OCI-LY3 (cell line): ENCODE results near the gene ZNF740.
"Not testable (repeated sequence)": the region's sequence is repeated elsewhere in the genome, so short reads cannot be mapped to it uniquely, and the experiment has no call there.

ENCODE experiments used
- H2AFZ ChIP-seq: fragments of 200-600, 300-600 bp; shearing (Covaris generic); 2 replicates; pipeline ENCODE4 v1.6.0; 2014; ENCODE audit warnings: antibody characterized with exemption, low read depth, low read length
- H3K27ac ChIP-seq: fragments of 200-600, 300-600 bp; sonication (generic); 2 replicates; pipeline ENCODE4 v1.5.1; 2014; ENCODE audit warnings: mild to moderate bottlenecking, low read length, moderate library complexity, mixed read lengths
- H3K27me3 ChIP-seq: fragments of 200-600, 300-600 bp; sonication (generic); 2 replicates; pipeline ENCODE4 v1.6.1; 2014; ENCODE audit warnings: low read depth, low read length, mixed read lengths
- H3K36me3 ChIP-seq: fragments of 200-600, 300-600 bp; sonication (generic); replicated peaks from 2 replicates; pipeline ENCODE3; 2014; ENCODE audit warnings: low read depth, low read length, mixed read lengths
- H3K4me1 ChIP-seq: fragments of 300-600, 200-600 bp; sonication (generic); 2 replicates; pipeline ENCODE4 v1.6.1; 2014; ENCODE audit warnings: low read length, mixed read lengths
- H3K4me2 ChIP-seq: fragments of 200-600, 300-600 bp; sonication (generic); 2 replicates; pipeline ENCODE4 v1.6.1; 2014; ENCODE audit warnings: low read length, mixed read lengths
- H3K4me3 ChIP-seq: fragments of 300-600, 200-600 bp; sonication (generic); 2 replicates; pipeline ENCODE4 v1.5.1; 2014; ENCODE audit warnings: antibody characterized with exemption, mild to moderate bottlenecking, low read length, moderate library complexity
- H3K79me2 ChIP-seq: fragments of 300-600, 200-600 bp; shearing (Covaris generic); 2 replicates; pipeline ENCODE4 v1.6.1; 2014; ENCODE audit warnings: mild to moderate bottlenecking, low read length, mixed read lengths
- H3K9ac ChIP-seq: fragments of 300-600, 200-600 bp; shearing (Covaris generic); 2 replicates; pipeline ENCODE4 v1.6.0; 2014; ENCODE audit warnings: mild to moderate bottlenecking, low read length, moderate library complexity
- H3K9me3 ChIP-seq: fragments of 200-600, 300-600 bp; shearing (Covaris generic); 2 replicates; pipeline ENCODE4 v1.6.1; 2014; ENCODE audit warnings: low read length, mixed read lengths; ENCODE audit not compliant: insufficient read depth
- H4K20me1 ChIP-seq: fragments of 200-600, 300-600 bp; sonication (generic); 2 replicates; pipeline ENCODE4 v1.6.1; 2016; ENCODE audit warnings: low read length, mixed read lengths; ENCODE audit not compliant: insufficient read depth
- CTCF ChIP-seq: fragments of 200-600, 300-600 bp; sonication (generic); IDR thresholded peaks from 2 replicates; pipeline ENCODE4 v1.5.1; 2014; ENCODE audit warnings: antibody characterized with exemption, low read length, low read depth
- EZH2phosphoT487 ChIP-seq: fragments of 200-600 bp; shearing (Covaris generic); IDR thresholded peaks from 2 replicates; pipeline ENCODE4 v1.6.1; 2018; ENCODE audit warnings: antibody characterized with exemption, mixed run types, low read depth

The ZNF740 gene

GRCh38 chr12:53161119-53161911 is 19.2 kb upstream of the ZNF740 start:
- Histone ChIP-seq H3K9me3 (no peaks in the 10 kb centered on the region), H3K79me2 (no peaks in the 10 kb centered on the region), H3K36me3 (no peaks in the 10 kb centered on the region), H3K4me2 (no peak overlapping the region), H3K4me3 (no peak overlapping the region), H4K20me1 (no peaks in the 10 kb centered on the region), H3K9ac (no peak overlapping the region), H3K4me1 (peaks cover 9% of the 10 kb centered on the region; the same call in 1 of the 2 replicates), H2AFZ (no peak overlapping the region), H3K27ac (no peak overlapping the region), H3K27me3 (no peaks in the 10 kb centered on the region)
- TF ChIP-seq CTCF = no peak
- TF ChIP-seq EZH2phosphoT487 = no peak

GRCh38 chr12:53163008-53163407 is 17.5 kb upstream of the ZNF740 start:
- H3K4me1 ChIP-seq, H3K4me3 ChIP-seq, H3K4me2 ChIP-seq, H3K27ac ChIP-seq, H3K9ac ChIP-seq, H2AFZ ChIP-seq, H3K27me3 ChIP-seq, H3K9me3 ChIP-seq, H3K79me2 ChIP-seq, H4K20me1 ChIP-seq, H3K36me3 ChIP-seq: not testable (repeated sequence)

- no peak overlapping the region for H3K4me2 ChIP-seq
- no peaks in the 10 kb centered on the region for H3K27me3 ChIP-seq
- H3K36me3 ChIP-seq = no peaks in the 10 kb centered on the region
- H3K9ac ChIP-seq = no peak overlapping the region
- no peaks in the 10 kb centered on the region for H4K20me1 ChIP-seq
- no peak overlapping the region for H3K27ac ChIP-seq
- H3K79me2 ChIP-seq = no peaks in the 10 kb centered on the region
- no peak for TF ChIP-seq CTCF
- no peak for TF ChIP-seq EZH2phosphoT487
- H3K4me3 ChIP-seq = no peak overlapping the region
- H3K9me3 ChIP-seq = no peaks in the 10 kb centered on the region
- no peak overlapping the region for H2AFZ ChIP-seq
- no peaks in the 10 kb centered on the region for H3K4me1 ChIP-seq
These were observed 13.7 kb upstream of the ZNF740 start for GRCh38 chr12:53166837-53167236.

GRCh38 chr12:53169644-53170043 is 10.9 kb upstream of the ZNF740 start:
- Histone ChIP-seq H3K27ac (no peak overlapping the region), H4K20me1 (no peaks in the 10 kb centered on the region), H3K4me1 (no peaks in the 10 kb centered on the region), H3K79me2 (no peaks in the 10 kb centered on the region), H3K36me3 (no peaks in the 10 kb centered on the region), H3K9me3 (no peaks in the 10 kb centered on the region), H3K9ac (no peak overlapping the region), H3K4me3 (no peak overlapping the region), H3K4me2 (no peak overlapping the region), H3K27me3 (no peaks in the 10 kb centered on the region), H2AFZ (no peak overlapping the region)
- no peak for TF ChIP-seq EZH2phosphoT487
- no peak for TF ChIP-seq CTCF
